NCI-H460 (cell line): ENCODE measurements around the gene CNTNAP2. TPM values are rescaled to one million over a fixed set of nuclear protein-coding genes. Genes with fewer than 3 reads are reported as not detected.

Experiments used
- DNase-seq: peaks from one replicate; pipeline ENCODE4 v3.0.0-alpha.2; 2016; ENCODE audit warnings: low read depth; ENCODE audit errors: extremely low read depth
- total RNA-seq: library from RNA; depleted of rRNA; stranded (reverse); fragments of >200 nt; shearing (Covaris generic); gene quantifications from 2 replicates; pipeline ENCODE4 v1.2.3, GENCODE V29; 2014

CNTNAP2 gene
- total RNA-seq, 1 experiment from 2014 or later = 0.15 TPM

GRCh38 chr7:146412781-146413180 lies 296.2 kb downstream of the CNTNAP2 start:
- no peak for DNase-seq

GRCh38 chr7:146414373-146414772 lies 297.8 kb downstream of the CNTNAP2 start:
- DNase-seq = no peak

DNA sequence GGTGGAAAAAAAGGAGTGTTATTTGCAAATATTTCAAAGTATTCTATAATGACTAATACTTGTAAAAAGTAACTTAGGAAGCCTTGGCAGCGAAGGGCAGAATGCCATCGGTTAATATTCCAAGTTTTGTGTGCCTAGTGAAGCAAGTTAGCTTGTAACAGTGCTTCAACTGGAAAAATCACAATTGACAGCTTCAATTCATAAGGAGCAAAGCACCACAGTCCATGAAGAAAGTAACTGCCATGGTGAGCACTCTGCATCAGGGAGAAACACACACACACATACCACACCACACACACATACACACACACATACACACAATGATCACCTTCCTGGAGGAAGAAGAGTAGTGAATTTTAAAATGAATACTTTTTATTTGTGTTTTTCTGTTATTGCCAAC lies 298.3 kb downstream of the CNTNAP2 start:
- DNase-seq = no peak

- DNase-seq = no peak
Observed at GRCh38 chr7:146417176-146417575, 300.6 kb downstream of the CNTNAP2 start.

DNA sequence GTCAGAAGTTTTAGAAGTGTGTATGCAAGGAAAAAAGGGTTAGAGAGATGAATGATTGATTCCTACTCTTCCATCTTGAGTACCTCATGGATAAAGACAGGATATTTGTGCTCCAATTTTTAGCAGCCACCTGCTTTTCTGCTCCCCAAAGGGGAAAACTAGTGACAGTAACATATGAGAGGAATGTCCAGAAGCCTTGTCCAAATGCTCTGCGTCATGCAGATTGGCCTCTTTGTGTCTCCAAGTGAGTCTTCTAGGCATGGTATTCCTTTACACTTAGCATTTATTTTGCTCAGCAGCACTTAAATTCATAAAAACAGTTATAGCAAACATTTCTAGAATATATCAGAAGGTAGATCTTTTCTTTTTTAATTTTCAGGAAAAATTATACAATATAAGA lies 306.8 kb downstream of the CNTNAP2 start:
- DNase-seq = no peak

DNA sequence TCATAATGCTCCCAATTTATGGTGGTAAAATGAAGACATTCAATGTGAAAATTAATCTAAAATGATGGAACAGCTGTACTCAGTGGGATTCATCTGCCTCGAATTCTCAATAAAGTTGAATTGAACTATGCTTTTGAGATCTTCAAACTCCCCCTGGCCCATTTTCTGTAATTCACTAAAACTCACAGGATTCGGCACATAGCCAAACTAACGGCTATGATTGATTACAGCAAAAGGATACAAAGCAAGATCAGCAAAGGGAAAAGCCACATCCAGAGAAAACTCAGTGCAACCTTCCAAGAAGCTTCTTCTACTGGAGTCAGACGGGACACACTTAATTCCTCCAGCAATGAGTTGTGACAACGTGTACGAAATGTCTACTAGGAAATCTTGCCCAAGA lies 307.5 kb downstream of the CNTNAP2 start:
- no peak for DNase-seq

- DNase-seq = no peak
Observed at GRCh38 chr7:146433501-146433900, 316.9 kb downstream of the CNTNAP2 start.

GRCh38 chr7:146443102-146443501 lies 326.5 kb downstream of the CNTNAP2 start:
- DNase-seq = no peak

DNA sequence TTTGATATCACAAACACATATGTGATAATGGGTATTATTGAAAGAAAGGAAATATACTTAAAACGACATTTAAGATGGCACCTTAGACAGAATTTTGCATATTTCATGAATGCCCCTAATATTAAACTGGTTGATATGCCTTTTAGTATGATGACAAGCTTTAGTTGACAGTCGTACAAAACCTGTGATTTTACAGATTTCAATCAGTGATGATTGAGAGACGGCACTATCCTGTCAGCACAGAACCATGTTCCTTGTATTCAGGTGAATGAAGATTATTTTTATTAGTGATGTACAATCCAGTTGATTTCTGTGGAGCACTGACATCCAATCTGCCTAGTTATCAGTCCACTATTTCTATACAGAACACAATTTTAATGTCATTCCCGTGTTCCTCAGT lies 333.0 kb downstream of the CNTNAP2 start:
- no peak for DNase-seq

- DNase-seq = no peak
Observed at GRCh38 chr7:146455091-146455655, 338.6 kb downstream of the CNTNAP2 start.

DNA sequence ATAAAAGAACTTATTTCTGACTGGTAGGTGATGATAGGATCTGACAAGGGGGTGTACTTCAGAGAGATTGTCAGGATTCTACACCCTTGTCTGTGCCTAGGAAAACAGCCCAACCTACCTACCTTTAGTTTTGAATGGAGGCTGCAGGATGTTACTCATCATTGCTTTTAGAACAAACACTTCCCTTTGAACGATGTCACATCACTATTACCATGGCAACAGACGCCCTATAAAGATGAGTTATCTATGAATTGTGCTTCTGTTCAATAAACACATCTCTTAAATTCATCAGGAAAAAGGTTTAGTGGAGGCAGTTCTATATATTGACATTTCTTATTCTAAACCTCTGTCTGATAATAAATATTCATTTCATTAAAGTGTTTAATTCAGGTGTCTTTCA lies 362.4 kb downstream of the CNTNAP2 start:
- DNase-seq = no peak

- no peak for DNase-seq
Observed at GRCh38 chr7:146486519-146486918, 369.9 kb downstream of the CNTNAP2 start.

DNA sequence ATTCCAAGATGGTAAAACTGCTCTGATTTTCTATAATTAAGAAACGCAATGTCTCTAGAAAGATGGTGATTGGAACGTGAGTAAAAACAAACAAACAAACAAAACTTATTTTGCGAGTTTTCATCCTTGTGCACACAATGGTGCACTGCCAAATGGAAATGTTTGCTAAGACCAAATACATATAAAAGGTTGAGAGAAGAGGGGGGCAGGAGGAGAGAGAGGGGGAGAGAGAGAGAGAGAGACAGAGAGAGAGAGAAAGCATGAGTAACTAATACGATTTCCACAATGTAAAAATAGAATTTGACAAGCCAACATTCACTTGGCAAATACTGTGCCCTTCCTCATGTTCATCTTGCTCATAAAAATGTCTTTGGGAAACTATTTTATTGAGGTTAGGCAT lies 375.4 kb downstream of the CNTNAP2 start:
- DNase-seq = no peak

DNA sequence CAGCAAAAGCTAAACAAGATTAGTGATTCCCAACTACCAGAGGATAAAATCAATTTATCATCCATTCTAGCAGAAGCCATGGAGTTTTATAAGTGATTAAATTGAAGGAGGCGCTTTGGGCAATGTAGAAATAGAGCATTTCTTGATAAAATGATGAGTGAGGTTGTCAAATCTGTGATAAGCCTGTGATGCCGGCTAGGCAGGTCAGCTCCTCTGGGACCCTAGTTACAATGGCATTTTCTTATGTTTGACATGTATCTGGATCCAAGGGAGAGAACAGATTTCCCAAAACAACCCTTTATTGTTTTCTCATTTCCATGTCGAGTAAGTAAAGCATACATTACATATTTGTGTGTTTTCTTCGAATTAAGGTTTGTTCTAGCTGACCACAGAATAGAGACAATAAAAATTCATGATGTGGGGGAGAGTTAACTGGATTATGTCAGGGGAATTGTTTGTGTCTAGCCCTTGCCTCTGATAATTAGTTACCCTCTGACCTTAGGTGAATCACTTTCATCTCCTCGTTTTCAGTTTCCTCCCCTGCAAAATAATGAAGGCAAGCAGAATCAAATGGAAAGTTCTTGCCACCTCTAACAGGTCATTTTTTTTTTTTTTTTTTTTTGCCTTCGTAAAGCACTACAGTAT lies 378.5 kb downstream of the CNTNAP2 start:
- no peak for DNase-seq

DNA sequence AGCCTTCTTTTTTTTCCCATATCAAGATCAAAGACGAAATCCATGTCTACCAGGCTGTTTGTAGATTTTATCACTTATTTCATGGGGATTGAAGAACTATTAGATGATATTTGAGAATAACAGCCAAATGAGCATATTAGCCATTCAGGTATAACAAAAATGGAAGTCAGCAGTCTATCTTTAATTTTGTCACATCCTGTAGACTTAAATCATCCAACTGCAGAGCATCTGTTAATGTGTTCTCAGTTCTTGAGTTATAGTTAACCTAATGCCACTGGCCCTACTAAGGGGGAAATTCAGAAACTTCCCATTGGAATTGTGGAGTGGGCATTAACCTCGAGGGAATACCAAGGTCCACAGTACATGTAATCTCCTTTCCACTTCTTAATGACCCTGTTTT lies 380.1 kb downstream of the CNTNAP2 start:
- DNase-seq = no peak

GRCh38 chr7:146499970-146500369 lies 383.4 kb downstream of the CNTNAP2 start:
- DNase-seq = no peak

DNA sequence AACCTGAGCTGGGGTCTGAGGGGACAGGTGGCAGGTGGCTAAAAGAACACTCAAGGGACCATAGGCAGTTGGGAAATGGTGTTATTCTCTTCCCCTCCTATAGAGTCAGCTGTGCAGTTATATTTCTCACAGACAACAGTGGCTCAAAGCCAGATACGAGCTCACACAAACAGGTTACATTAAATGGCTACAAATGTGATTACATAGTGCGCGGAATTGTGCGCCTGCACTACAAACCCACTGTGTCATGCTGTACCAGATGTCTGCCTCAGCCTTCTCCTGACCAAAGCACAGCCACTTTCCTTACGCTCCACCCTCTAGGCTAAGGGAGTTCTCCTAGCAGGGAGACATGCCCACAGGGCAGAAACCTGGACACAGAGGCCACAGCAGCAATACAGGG lies 387.2 kb downstream of the CNTNAP2 start:
- no peak for DNase-seq

DNA sequence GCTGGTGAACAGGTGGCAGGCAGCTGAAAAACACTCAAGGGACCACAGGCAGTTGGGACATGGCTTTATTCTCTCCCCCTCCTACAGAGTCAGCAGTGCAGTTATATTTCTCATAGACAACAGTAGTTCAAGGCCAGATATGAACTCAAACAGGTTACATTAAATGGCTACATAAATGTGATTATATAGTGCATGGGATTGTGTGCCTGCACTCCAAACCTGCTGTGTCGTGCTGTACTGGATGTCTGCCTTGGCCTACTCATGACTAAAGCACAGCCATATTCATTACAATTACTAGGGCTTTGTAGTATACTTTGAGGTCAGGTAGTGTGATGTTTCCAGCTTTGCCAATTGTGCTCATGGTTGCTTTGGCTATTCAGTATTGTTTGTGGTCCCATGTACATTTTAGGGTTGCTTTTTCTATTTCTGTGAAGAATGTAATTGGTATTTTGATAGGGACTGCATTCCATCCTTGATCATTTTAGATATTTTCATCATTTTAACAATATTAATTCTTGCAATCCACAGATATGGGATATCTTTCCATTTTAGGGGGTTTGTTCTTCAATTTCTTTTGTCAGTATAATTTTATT lies 393.6 kb downstream of the CNTNAP2 start:
- DNase-seq = no peak

DNA sequence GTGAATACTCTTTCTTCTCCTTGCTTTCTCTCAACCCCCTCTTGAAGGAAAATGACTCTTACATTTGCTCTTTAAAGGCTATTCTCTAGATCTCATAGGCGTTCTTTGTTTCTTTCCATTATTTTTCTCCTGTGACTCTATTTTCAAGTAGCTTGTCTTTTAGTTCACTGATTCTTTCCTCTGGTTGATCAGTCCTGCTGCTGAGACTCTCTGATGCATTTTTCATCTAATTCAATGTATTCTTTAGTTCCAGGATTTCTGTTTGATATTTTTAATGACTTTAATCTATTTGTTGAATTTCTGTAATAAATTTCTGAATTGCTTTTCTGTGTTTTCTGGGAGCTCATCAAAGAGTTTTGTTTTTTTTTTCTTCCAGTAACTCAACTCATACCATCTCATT lies 397.7 kb downstream of the CNTNAP2 start:
- DNase-seq = no peak

- DNase-seq = no peak
Observed at GRCh38 chr7:146528581-146528980, 412.0 kb downstream of the CNTNAP2 start.

DNA sequence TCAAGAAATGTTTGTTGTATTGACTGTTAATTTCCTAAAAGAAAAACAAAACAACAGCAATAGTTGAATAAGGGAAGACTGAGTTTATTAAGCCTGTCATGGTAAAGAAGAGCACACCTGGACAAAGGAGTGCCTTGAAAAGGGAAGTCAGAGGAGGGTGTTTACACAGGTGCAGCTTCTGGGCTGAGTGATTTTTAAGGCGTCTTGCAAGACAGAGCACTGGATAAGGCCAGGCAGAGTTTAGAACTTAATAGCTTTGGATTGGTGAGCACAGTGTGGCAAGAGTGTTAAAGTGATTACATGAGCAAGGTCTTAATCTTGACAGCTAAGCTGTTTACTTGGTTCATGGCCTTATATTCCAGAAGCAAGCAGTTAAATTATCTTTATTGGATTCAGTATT lies 423.2 kb downstream of the CNTNAP2 start:
- DNase-seq = no peak

DNA sequence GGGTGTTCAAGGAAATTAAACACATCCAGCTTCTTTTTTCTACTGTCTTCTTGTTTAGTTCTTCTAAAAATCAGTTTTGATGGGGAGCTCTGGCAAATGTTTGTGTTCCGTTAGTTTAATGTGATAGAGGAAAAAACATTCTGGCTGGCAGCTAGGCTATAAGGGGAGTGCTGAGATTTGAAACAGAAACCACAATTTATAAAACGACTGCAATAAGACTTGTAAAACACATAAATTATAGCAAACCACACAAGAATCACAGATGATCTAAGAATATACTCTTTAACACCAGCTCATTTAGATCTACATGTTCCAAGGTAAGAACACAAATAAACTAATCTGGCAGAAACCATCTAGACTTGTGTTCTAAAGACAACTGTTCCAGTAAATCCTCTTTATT lies 425.5 kb downstream of the CNTNAP2 start:
- DNase-seq = no peak

DNA sequence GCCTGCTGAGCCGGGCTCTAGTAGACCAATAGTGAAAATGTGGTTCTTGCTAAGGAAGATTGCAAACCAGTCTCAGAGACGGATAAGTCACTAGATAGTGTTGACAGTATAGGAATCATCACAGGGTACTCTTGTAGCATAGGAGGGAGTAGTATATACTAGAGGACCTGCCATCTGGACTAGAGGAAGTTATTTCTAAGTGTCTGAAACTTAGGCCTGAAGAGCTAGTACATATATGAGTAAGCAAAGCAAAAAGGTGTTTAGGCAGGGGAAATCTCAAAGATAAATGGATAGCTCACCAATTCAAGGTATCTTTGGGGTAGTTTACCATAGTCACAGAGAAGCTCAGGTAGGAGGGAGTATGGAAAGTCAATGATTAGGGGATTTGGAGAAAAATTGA lies 428.1 kb downstream of the CNTNAP2 start:
- no peak for DNase-seq
